ENCODE data around the gene LRRC74A.

LRRC74A gene

GRCh38 chr14:76814726-76815645 is 11.2 kb upstream of the LRRC74A start:
- TF ChIP-seq, protein P1, sequence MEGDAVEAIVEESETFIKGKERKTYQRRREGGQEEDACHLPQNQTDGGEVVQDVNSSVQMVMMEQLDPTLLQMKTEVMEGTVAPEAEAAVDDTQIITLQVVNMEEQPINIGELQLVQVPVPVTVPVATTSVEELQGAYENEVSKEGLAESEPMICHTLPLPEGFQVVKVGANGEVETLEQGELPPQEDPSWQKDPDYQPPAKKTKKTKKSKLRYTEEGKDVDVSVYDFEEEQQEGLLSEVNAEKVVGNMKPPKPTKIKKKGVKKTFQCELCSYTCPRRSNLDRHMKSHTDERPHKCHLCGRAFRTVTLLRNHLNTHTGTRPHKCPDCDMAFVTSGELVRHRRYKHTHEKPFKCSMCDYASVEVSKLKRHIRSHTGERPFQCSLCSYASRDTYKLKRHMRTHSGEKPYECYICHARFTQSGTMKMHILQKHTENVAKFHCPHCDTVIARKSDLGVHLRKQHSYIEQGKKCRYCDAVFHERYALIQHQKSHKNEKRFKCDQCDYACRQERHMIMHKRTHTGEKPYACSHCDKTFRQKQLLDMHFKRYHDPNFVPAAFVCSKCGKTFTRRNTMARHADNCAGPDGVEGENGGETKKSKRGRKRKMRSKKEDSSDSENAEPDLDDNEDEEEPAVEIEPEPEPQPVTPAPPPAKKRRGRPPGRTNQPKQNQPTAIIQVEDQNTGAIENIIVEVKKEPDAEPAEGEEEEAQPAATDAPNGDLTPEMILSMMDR (IDR thresholded peaks at IDR 0.05; ENCODE audit: low read depth, low read length, missing control alignments) = no peak
- H3K4me3 ChIP-seq (replicated peaks; ENCODE audit: low read depth, low read length) = no peak overlapping the region
- DNase-seq (ENCODE audit: extremely low read depth, low read depth) = no peak

- DNase-seq (ENCODE audit: extremely low read depth, low read depth) = no peak
- TF ChIP-seq, protein P1 (IDR thresholded peaks at IDR 0.05; ENCODE audit: low read depth, low read length, missing control alignments) = no peak
These were observed 5.5 kb upstream of the LRRC74A start for GRCh38 chr14:76820700-76821099.

DNA sequence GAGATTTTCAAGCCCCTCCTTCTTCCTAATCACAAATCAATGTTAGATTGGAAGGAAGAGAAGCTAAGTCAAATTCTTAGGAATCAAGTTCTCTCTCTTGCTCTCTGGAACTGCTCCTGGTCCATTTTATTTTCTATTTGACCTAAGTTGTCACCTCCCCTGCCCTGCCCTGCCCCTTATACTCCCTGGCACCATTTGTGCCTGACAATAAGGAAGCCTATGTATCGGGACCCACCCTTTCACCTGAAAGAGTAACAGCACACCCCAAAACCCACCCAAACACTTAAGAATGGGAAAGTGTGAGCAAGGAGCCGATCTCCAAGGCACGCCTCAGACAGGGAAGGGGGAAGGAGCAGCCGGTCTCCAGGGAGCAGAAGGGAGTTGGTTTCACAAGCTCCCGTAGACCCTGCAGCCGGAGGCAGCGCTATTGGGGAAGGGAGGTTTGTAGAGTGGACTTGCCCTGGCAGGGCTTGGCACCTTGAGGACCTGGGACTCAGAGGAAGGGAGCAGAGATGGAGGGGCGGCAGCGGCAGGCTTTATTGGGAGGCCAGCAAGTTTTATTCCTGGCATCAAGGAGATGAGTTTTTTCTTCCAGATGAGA is 1.6 kb downstream of the LRRC74A start:
- no peak for DNase-seq (ENCODE audit: extremely low read depth, low read depth)
- TF ChIP-seq, protein P1 (IDR thresholded peaks at IDR 0.05; ENCODE audit: low read depth, low read length, missing control alignments) = no peak
- no peak overlapping the region for H3K4me3 ChIP-seq (replicated peaks; ENCODE audit: low read depth, low read length)

More at GRCh38 chr14:76820700-76821099, 5.5 kb upstream of the LRRC74A start:
- H3K4me3 ChIP-seq (replicated peaks; ENCODE audit: low read depth, low read length) = no peak overlapping the region

DNA sequence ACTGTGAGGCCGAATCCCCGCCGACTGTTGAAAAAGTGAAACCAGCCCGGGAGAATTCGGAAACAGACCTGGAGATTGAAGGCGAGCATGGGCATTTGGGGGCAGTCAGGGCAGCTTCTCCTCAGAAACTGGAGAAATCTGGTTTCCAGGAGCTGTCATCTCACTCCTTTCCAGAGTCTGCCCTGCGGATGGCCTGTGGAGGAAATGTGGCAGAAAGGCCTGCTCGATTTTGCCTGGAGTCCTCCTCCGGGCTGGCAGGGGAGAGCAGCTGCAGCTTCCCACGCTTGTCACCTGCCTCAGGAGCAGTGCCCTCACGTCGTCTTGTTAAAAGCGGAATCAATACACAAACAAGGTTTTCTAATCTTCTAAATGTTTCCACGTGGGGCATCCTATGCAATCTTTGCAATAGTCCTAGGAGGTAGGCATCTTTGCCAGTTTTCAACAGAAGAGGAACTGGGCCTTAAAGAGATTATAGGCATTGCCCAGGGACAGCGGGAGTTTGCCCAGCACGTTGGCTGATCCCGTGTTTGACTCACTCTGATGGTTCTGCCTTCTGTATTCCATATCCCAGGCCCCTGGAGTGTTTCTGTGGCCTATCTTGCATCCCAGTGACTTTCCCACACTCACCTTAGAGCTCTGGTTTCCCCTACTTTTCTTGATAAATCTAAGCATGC is 2.3 kb downstream of the LRRC74A start:
- H3K4me3 ChIP-seq (replicated peaks; ENCODE audit: low read depth, low read length) = no peak overlapping the region
- no peak for DNase-seq (ENCODE audit: extremely low read depth, low read depth)
- TF ChIP-seq, protein P1 (IDR thresholded peaks at IDR 0.05; ENCODE audit: low read depth, low read length, missing control alignments) = no peak

DNA sequence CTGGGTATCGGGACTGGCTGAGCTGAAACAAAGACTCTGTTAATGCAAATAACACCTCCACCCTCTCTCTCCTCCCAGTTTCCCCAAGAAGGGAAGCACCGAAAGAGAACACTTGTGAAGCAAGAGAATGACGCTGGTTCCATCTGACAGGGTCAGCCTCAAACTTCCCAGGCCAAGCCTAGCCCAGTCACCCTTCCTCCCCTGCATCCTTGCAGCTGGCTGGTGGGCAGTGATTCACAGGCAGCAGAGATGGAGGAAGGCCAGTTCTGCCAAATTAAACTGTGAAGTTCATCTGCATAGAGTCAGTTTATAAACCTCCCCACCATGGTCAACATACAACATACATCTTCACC is 2.8 kb downstream of the LRRC74A start:
- H3K4me3 ChIP-seq (replicated peaks; ENCODE audit: low read depth, low read length) = no peak overlapping the region
- TF ChIP-seq, protein P1 (IDR thresholded peaks at IDR 0.05; ENCODE audit: low read depth, low read length, missing control alignments) = no peak
- no peak for DNase-seq (ENCODE audit: extremely low read depth, low read depth)

GRCh38 chr14:76829650-76830421 is 3.6 kb downstream of the LRRC74A start:
- no peak overlapping the region for H3K4me3 ChIP-seq (replicated peaks; ENCODE audit: low read depth, low read length)
- DNase-seq (ENCODE audit: extremely low read depth, low read depth) = no peak
- TF ChIP-seq, protein P1 (IDR thresholded peaks at IDR 0.05; ENCODE audit: low read depth, low read length, missing control alignments) = no peak
